HG02852 (cell line): ENCODE measurements around the gene USP33.
A peak's percentile ranks its signal among the peaks of the same experiment; 100 is the strongest.
"Not testable (repeated sequence)": the region's sequence is repeated elsewhere in the genome, so short reads cannot be mapped to it uniquely, and the experiment has no call there.

ENCODE experiments used
- ATAC-seq: cut with Tn5 transposase; IDR thresholded peaks from one replicate; pipeline ENCODE4 v1.9.1; 2021; ENCODE audit warnings: mild to moderate bottlenecking, moderate library complexity; ENCODE audit not compliant: unreplicated experiment

USP33 gene

GRCh38 chr1:77759071-77760028 lies at the start of gene USP33:
TSS of gene USP33 (minus strand) at chr1:77759852. CDS start at chr1:77741697, 18,155 bp downstream.
- ATAC-seq: peak; percentile 94

GRCh38 chr1:77803371-77803770 lies 43.7 kb upstream of the USP33 start:
- no peak for ATAC-seq

DNA sequence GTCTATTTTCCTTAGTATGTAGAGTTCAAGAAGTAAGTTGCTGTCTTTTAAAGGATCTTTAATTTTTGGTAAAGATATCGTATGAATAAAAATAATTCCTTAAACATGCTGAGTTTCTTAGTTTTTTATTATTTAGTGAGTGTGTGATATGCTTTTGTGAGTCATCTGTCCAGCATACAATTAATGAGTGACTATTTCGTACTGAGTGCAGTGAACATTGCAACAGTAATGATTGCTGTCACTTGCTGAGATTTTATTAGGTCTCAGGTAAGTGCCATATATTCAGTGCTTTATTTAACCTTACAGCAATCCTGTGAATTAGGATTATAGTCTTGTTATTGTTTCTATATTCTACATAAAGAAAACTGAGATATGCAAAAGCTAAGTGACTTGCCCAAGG lies 42.4 kb upstream of the USP33 start:
- ATAC-seq: no peak

DNA sequence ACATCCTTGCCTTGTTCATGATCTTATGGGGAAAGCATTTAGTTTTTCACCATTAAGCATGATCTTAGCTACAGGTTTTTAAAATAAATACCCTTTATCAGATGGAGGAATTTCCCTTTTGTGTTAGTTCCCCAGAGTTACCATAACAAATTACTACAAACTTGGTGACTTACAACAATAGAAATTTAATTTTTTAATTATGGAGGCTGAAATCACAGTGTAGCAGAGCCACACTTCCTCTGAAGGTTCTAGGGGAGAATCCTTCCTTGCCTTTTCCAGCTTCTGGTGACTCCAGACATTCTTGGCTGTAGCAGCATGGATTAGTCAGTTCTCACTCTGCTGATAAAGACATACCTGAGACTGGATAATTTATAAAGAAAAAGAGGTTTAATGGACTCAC lies 38.3 kb upstream of the USP33 start:
- no peak for ATAC-seq

DNA sequence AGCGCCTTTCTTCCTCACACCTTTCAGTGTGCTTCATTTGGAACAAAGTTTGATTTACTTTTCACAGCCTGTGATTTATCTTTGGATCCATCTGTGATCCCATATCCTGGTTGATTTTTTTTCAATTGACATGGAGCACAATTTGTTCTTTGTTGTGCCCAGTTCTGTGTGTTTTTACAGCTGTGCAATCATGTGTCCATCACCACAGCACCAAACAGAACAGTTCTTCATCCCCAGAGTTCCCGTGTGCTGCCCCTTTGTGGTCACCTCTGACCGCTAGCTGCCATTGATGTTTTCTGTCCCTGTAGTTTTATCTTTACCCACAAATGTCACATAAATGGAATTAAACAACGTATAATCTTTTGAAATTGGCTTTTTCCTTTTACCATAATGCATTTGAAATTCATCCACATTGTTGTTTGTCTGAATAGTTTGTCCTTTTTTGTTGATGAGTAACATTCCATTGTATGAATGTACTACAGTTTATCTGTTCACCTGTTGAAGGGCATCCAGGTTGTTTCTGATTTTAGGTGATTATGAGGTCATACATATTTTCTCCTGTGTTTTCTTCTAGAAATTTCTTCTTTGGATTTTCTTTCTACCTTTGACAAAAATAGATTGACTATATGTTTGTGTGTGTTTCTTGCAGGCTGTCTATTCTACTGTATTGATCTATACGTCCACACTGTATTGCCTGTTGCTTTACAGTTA lies 37.2 kb upstream of the USP33 start:
- ATAC-seq: no peak

DNA sequence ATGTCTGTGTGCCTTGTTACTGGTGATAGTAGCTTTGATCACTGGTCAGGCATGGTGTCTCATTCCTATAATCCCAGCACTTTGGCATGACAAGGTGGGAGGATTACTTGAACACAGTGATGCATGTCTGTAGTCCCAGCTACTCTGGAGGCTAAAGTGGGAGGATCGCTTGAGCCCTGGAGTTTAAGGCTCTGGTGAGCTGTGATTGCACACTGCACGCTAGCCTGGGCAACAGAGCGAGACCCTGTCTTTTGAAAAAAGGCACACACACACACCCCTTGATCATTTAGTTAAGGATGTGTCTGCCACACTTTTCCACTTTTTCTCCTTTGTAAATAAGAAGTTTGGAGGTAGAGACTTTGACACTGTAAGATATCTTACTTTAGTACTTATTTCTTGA lies 34.9 kb upstream of the USP33 start:
- no peak for ATAC-seq

DNA sequence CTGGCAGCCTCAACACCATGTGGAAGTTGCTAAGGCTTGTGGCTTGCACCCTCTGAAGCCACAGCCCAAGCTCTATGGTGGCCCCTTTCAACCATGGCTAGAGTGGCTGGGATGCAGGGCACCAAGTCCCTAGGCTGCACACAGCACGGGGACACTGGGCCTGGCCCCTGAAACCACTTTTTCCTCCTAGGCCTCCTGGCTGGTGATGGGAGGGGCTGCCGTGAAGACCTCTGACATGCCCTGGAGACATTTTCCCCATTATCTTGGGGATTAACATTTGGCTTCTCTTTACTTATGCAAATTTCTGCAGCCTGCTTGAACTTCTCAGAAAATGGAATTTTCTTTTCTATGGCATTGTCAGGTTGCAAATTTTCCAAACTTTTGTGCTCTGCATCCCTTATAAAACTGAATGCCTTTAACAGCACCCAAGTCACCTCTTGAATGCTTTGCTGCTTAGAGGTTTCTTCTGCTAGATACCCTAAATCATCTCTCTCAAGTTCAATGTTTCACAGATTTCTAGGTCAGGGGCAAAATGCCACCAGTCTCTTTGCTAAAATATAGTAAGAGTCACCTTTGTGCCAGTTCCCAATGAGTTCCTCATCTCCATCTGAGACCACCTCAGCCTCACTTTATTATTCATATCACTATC lies 26.6 kb upstream of the USP33 start:
- ATAC-seq: not testable (repeated sequence)

GRCh38 chr1:77783141-77783540 lies 23.5 kb upstream of the USP33 start:
- no peak for ATAC-seq

DNA sequence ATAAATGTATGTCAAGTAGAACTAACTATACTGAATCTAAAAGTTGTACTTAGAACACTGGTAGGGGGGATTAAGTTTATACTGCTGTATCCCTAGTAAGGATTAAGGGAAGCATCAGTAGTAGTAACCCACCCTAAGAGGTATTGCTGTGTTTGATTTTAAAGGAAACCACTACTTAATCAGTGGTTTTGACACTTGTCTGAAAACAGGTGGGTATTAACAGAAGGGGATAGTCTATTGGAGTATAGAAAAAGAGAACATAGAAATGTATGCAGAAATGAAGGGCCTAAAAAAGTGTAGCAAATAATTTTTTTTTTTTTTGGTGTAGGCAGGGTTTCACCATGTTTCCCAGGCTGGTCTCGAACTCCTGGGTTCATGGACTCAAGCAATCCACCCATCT lies 22.0 kb upstream of the USP33 start:
- ATAC-seq: no peak

- peak; percentile 92 for ATAC-seq
Observed at GRCh38 chr1:77779529-77780281, 20.1 kb upstream of the USP33 start, which contains the start of gene MIGA1. TSS of gene MIGA1 (plus strand) at chr1:77779649. CDS start at chr1:77783253, 3,604 bp downstream.

DNA sequence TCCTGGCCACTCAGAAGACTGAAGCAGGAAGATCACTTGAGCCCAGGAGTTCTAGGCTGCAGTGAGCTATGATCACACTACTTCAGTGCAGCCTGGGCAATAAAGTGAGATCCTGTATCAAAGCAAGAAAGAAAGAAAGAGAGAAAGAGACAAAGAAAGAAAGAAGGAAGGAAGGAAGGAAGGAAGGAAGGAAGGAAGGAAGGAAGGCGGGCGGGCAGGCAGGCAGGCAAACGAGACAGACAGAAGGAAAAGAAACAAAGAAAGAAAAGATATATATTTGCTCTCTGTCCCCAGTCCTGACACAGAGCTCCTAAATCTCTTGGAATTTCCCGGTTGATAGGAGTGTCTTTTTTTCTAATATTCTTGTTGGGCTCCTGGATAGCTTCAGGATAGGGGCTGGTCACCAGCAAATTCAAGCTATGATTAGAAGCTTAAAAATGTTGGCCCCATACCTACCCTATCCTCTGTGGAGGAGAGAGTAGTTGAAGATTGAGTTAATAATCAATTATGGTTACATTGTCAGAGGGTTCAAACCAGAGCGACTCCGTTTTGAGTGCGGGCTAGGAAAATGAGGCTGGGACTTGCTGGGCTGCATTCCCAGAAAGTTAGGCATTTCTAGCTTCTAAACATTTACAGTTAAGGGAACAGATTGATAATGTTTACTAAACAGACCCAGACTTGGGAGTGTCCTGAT lies 16.5 kb upstream of the USP33 start:
- ATAC-seq: no peak

DNA sequence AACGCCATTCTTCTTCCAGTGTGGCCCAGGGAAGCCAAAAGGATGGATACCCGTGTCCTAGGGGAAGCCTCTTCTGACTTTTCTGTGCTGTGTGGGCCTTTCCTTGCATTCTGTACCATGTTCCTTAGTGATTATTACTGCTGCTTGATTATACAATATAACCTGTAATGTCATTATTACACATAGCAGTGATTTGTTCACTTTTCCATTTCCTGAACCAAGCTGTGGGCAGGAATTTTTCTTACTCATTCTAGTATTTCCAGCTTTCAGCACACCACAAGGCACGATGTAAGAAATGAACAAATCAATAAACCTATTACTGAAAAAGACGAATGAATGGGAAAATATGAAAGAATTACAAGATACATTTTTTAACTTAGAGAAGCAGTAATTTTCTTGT lies 8.4 kb upstream of the USP33 start:
- no peak for ATAC-seq

DNA sequence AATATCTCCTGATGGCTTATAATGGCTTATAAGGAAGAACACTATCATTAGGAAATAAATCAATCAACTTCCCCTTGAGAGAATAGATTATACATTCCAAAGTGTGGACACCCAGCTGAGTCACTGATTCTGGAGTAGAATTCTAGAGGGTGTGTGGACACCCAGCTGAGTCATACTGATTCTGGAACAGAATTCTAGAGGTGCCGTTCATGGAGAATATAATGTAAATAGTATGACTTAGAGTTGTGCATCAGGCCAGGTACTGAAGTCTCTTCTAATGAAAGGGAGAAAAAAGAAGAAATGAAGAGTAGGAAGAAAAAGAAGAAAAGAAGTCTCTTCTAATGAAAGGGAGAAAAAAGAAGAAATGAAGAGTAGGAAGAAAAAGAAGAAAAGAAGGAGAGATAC lies 2.4 kb upstream of the USP33 start:
- no peak for ATAC-seq

GRCh38 chr1:77757603-77758002 lies 2.0 kb downstream of the USP33 start:
- no peak for ATAC-seq

DNA sequence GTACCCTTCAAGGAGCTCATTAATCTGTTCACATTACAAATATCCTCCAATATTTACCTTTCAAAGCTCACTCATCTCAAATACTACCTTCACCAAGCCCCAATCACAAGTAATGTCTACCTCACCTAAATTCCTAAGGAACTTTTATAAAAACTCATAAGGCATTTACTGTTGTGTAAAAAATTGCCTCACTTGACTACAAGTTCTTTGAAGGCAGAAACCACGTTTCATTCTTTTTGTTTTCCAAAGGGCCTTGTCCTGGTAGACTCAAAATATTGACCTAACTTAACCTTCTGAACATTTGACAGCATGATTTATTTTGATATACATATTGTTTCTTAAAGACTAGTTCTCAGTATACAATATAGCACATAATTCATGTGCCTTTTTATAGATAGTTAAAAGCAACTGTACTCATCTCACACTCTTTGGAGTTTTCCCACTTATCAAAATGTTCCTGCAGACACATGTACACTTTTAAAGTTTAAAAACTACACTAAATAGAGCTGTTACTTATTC lies 2.5 kb downstream of the USP33 start:
- ATAC-seq: no peak

GRCh38 chr1:77756052-77756754 lies 3.4 kb downstream of the USP33 start:
- ATAC-seq: no peak

GRCh38 chr1:77749489-77749888 lies 10.2 kb downstream of the USP33 start:
- not testable (repeated sequence) for ATAC-seq

DNA sequence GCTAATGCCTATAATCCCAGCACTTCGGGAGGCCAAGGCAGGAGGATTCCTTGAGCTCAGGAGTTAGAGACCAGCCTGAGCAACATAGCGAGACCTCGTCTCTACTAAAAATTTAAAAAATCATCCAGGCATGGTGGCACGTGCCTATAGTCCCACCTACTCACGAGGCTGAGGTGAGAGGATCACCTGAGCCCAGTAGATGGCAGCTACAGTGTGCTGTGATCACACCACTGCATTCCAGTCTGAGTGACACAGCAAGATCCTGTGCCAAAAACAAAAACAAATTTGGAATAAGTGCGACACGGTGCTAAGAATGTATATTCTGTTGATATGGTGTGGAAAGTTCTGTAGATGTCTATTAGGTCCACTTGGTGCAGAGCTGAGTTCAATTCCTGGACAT lies 15.1 kb downstream of the USP33 start:
- no peak for ATAC-seq

- ATAC-seq: no peak
Observed at GRCh38 chr1:77742011-77742555, 17.6 kb downstream of the USP33 start.
